Right lung (tissue), 5 donors: ENCODE data around the gene WWOX. TPM values are rescaled to one million over a fixed set of nuclear protein-coding genes. Genes with fewer than 3 reads are reported as not detected.

Experiments used
- DNase-seq, 2 donors: peaks; one replicate each; pipeline ENCODE4 v3.0.0-alpha.2; 2013
- polyA plus RNA-seq, 5 donors: library from polyadenylated mRNA; unstranded; fragments of 120-200 nt; gene quantifications; one replicate each; pipeline versions ENCODE4 v1.2.1 to v1.2.3, GENCODE V29; 2013; ENCODE audit warnings: inconsistent platforms in 1 of 5, low replicate concordance in 1 of 5; ENCODE audit not compliant: insufficient read length in 5 of 5, insufficient read depth in 1 of 5

The WWOX gene
- polyA plus RNA-seq, 5 donors: 29.3 to 41.5 (median 32.3) TPM

GRCh38 chr16:78823027-78823426, 723.6 kb downstream of the WWOX start:
- no peak for DNase-seq

- no peak for DNase-seq
These were observed 729.8 kb downstream of the WWOX start for GRCh38 chr16:78829280-78829679.

GRCh38 chr16:78830599-78830998, 731.1 kb downstream of the WWOX start:
- no peak for DNase-seq

DNA sequence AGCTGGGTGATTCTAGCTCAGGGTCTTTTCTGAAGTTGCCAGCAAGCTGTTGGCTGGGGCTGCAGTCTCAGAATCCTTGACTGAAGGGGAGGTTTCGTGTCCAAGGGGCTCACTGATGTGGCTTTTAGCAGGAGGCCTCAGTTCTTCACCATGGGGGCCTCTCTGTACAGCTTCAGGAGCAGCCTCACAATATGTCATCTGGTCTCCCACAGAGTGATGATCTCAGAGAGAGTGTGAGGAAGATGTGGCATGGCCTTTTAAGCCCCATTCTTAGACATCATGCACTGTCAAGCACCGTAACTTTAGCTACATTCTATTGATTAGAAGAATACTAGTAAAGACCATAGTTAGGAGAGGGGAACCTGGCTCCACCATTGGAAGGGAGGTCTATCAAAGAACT, 732.6 kb downstream of the WWOX start:
- no peak for DNase-seq

- DNase-seq: no peak
These were observed 737.5 kb downstream of the WWOX start for GRCh38 chr16:78836802-78837491.

DNA sequence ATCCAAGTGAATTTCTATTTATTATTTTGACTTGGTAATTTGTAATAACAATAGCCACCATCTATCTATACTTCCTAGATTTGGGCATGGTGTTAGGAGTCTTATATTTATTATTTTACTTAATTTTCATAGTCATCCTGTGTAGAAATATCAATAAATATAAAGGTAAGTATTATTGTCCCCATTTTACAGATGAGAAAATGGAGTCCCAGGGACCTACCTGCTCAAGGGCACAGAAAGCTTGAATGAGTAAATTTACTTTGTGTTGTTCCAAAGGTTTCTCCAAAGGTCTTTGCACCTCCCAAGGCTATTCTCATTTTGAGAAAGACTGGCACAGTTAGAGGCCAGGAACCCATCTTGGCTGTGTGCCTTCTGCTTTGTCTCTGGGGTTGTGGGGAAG, 738.3 kb downstream of the WWOX start:
- DNase-seq: no peak

GRCh38 chr16:78838276-78838675, 738.8 kb downstream of the WWOX start:
- DNase-seq: no peak

GRCh38 chr16:78842950-78843349, 743.5 kb downstream of the WWOX start:
- DNase-seq: no peak

DNA sequence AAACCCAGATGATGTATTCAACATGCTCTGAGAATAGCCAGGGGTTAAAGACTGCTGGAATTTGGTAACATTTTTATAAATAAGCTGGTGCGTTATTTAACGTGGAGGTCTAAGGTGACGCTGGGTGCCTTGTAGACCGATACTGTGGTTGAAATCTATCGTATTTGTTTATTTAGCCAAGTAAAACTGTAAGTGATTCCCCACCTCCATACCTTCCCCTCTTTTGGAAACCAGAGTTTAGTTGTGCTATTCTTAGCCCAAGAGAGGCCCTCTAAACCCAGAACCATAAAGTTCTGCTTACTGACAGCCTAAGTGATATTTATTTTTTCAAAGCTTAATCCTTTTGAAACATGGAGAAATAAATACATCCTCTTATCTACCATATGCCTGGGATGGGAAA, 744.5 kb downstream of the WWOX start:
- DNase-seq: no peak

DNA sequence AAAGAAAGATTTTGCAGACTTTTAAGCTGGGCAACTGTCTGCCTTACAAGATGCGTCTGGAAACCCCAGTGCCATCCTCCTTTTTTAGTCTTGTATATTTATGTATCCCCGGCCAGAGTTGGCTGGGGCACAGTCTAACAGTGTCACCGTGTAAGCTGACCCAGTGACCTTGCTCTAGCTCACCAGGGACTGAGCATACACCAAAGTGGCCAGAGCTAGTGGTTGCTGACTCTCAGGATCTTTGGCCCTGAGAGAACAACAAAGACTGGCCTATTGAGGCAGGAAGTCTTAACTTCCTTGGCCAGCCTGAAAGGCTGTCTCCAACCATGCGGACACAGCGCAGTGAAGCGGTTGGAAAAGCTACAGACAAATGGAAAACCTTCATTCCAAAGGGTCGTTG, 745.2 kb downstream of the WWOX start:
- DNase-seq: no peak

DNA sequence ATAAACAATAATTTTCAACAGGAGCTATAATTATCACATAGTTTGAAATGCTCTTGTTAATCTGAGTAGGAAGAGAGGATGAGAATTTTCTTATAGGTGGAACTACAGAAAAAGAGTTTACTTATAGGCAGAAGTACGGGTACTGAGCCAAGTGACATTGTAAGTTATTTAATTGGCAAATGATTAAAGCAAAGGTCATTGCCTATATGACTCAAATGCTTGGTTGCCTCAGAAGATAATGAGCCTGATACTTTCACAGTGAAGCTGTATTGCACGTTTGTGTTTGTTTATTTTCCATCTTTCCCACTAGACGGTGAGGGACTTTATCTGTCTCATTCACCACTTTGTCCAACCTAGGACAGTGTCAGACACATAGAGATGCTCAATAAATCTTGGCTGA, 751.8 kb downstream of the WWOX start:
- DNase-seq: no peak

DNA sequence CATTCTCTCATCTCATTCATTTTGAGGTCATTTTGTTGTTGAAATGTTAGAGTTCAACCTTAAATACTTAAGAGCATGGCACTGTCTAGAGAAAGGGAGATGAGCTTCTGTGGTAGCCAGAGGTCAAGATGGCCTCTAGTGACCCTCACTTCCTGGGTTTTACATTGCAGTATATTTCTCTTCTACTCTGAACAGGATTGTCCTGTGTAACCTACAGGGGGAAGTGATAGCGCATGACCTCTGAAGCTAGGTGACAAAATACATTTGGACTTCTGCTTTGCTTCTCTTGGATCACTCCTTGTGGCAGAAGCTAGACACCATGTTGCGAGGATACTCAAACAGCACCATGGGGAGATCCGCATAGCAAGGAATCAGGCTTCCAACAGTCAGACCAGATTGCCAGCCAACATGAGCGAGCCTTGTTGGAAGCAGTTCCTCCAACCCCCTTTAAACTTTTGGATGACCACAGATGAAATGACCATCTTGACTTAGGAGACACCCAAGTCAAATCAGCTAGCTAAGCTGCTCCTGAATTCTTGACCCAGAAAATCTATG, 752.7 kb downstream of the WWOX start:
- DNase-seq: no peak

DNA sequence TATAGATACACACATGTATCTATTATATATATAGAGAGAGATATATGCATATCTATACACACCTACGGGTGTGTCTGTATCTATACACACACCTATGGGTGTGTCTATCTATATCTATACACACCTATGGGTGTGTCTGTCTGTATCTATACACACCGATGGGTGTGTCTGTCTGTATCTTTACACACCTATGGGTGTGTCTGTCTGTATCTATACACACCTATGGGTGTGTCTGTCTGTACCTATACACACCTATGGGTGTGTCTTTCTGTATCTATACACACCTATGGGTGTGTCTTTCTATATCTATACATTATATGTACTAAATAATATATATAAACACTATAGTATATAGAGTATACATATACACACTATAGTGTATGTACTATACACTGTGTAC, 762.6 kb downstream of the WWOX start:
- no peak for DNase-seq

DNA sequence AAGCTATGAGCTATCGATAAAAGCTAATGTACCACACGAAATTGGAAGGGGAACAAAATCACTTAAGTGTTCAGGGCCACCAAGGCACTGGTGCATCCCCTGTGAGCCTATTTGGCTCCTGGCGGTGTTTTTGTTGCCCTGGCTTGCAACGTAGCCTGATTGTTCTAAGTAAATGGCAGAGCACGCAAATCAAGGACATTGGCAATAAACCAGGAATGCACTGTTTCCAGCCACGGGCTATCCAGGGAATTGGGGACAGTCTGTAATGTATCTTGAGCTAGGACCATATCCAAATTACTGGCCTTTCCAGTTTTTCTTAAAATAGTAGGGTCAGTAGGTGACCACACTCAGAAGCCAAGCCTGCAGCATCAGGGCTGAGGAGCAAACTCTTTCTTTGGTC, 767.1 kb downstream of the WWOX start:
- no peak for DNase-seq

DNA sequence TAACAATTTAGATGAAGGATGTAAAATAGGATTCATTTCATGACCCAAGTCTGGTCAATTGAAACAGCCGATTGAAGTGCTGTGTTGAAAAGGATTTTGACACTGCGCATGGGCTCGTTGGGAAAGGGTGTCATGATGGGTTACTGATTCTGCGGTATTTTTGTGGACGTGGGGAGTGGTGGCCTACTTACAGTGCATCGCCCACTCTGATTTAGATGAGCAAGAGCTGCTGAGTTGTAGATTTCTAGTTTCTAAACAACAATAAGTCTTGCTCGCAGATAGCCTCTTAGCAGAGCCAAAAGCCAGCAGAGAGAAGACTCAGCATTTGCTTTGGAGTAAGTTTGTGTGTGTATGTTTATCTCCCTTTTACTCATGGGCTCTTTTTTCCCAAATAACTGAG, 770.0 kb downstream of the WWOX start:
- DNase-seq: no peak

DNA sequence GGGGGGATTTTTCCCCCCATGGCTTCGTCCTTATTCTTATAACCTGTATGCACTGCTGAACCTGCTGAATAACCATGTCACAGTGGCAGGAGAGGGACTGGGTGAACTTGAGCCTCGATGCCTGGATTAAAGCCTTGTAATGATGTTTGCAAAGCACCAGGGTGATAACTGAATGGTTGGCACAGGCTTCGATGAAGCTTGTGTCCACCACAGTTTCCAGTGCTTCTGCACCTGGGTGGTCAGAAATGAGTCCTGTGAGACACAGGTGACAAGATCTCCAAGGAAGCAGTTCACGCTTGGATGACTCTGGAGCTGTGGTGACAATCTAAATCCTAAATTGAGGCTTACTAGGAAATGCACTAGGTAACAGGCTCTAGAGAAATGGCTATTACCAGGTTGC, 771.8 kb downstream of the WWOX start:
- DNase-seq: no peak

GRCh38 chr16:78876671-78877070, 777.2 kb downstream of the WWOX start:
- peak in 1 of 2 donors; percentile 6 for DNase-seq

DNA sequence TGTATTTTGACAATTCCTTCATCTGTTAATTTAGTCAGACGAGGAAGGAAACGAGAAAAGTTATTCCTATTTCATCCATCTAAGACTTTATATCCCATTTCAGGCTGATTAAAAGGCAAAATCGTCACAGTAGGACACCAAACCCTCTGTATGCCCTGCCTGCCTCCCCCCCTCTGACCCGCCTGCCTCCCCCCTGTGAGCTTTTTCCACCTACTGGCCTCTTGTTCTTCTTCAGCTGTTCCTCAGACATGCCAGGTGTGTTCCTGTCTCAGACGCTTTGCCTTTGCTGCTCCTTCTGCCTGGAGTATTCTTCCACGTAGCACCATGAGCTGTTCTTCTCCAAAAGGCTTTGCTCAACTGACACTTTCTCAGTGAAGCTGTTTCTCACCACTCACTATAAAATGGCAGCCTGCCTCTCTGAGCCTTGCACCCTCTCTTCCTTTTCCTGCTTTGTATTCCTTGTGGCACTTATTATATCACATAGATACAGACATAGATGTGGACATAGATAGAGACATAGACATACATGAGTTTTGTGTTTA, 777.7 kb downstream of the WWOX start:
- DNase-seq: peak; percentile 28 to 42

DNA sequence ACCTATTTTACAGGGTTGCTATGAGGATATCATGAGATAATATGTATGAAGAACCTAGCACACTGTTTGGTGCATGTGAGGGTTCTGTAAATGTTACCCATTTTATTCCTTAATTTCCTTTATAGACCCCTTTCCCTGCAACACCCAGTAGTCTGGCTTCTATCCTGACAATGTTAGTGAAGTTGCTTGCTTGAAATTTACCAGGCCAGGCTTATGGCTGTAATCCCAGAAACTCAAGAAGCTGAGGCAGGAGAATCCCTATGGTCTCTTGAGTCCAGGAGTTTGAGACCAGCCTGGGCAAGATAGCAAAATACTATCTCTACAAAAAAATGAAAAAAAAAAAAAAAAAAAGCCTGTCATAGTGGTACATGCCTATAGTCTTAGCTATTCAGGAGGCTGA, 779.1 kb downstream of the WWOX start:
- DNase-seq: no peak

DNA sequence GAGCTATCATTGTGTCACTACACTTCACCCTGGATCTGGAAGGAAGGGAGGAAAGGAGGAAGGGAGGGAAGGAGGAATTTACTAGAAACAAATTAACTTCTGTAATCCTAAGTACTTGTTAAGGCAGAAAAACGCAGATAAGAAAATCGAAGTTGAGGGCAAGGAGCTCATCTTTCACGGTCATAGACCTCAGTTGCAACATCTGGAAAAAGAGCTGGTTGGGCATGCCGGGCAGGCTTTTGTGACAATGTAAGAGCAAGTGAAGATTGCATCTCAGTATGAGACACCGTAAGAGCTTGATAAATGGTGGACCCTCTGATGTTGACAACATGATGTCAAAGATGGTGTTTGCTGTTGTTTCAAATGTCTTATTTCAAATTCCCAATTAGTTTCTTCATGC, 779.6 kb downstream of the WWOX start:
- no peak for DNase-seq

- DNase-seq: no peak
These were observed 782.7 kb downstream of the WWOX start for GRCh38 chr16:78882150-78882549.

DNA sequence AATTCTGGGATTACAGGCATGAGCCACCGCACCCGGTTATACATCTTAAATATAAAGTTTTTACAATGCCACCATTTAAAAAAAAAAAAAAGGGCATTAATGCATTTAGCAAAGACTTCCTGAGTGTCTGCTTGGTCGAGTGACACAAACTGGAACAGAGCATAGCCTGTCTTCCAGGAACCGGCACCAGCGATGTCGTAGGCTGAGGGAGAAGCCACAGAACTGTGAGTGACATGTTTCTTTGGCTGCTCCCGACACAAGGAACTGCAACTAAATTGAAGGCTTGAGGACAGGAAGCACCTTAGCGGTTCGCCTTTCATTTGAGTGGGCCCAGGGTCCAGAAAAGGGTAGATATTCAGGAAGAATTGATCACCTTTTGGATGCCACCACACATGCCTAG, 783.3 kb downstream of the WWOX start:
- no peak for DNase-seq

DNA sequence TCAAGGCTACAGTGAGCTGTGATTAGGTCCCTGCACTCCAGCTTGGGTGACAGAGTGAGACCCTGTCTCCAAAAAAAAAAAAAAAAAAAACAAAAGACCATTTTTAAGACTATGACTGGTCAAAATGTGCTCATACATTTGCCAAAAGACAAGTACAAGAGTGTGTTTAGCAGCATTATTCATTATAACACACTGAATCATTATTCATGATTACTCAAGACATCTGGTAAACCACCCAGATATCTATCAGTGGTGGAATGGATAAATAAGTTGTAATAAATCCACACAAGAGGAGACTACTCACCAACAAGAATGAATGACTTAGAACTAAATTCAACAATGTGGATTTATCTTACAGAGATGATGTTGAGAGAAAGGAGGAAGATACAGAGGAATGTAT, 784.8 kb downstream of the WWOX start:
- no peak for DNase-seq

GRCh38 chr16:78889346-78889745, 789.9 kb downstream of the WWOX start:
- DNase-seq: peak in 1 of 2 donors; percentile 14
